GM12878 (cell line): ENCODE data around the gene PRRC2A.

ENCODE experiments used
- BCL3 ChIP-seq: IDR thresholded peaks from 2 replicates; pipeline ENCODE4 v1.6.1; 2011; ENCODE audit warnings: borderline replicate concordance, low read depth, mild to moderate bottlenecking, moderate library complexity, low read length; ENCODE audit not compliant: insufficient read depth, poor library complexity, severe bottlenecking
- CTCF ChIP-seq, 3 experiments: IDR thresholded peaks in 2 of 3; conservative IDR thresholded peaks in 1 of 3; 2 replicates each; pipeline ENCODE4 v1.5.1; 2011; ENCODE audit warnings: low read depth in 3 of 3, low read length in 3 of 3, mild to moderate bottlenecking in 3 of 3, control low read depth in 2 of 3, moderate library complexity in 2 of 3, inconsistent platforms in 1 of 3, mixed read lengths in 1 of 3; ENCODE audit not compliant: control insufficient read depth in 2 of 3, insufficient read depth in 1 of 3; ENCODE audit errors: extremely low read depth in 1 of 3
- EP300 ChIP-seq, 2 experiments: fragments of 150-350 bp in 1 of 2; IDR thresholded peaks; 2 replicates each; pipeline ENCODE4 v1.6.1; 2011 to 2012; ENCODE audit warnings: low read depth in 2 of 2, low read length in 2 of 2, borderline replicate concordance in 1 of 2, improper control_type of control experiment in 1 of 2, inconsistent platforms in 1 of 2; ENCODE audit not compliant: control insufficient read depth in 1 of 2
- JUND ChIP-seq: IDR thresholded peaks from 2 replicates; pipeline ENCODE4 v1.6.1; 2012; ENCODE audit warnings: low read depth, mild to moderate bottlenecking, low read length, improper control_type of control experiment, moderate library complexity
- KAT2A ChIP-seq: conservative IDR thresholded peaks from 2 replicates; pipeline ENCODE4 v1.6.1; 2011; ENCODE audit warnings: low read depth, low read length; ENCODE audit not compliant: control insufficient read depth
- SP1 ChIP-seq: IDR thresholded peaks from one replicate; pipeline ENCODE4 v1.6.1; 2011; ENCODE audit warnings: low read depth, low read length

- no peak for TF ChIP-seq CTCF (IDR thresholded peaks at IDR 0.05 in 2 of 3, conservative IDR thresholded peaks at IDR 0.05 in 1 of 3; ENCODE audit: control insufficient read depth in 2 of 3, extremely low read depth in 1 of 3, insufficient read depth in 1 of 3, low read depth in 3 of 3, low read length in 3 of 3)
- no peak for TF ChIP-seq KAT2A
- no peak for TF ChIP-seq EP300 (IDR thresholded peaks at IDR 0.05; ENCODE audit: borderline replicate concordance in 1 of 2, control insufficient read depth in 1 of 2, low read depth in 2 of 2, low read length in 2 of 2)
- TF ChIP-seq SP1, result no peak
- TF ChIP-seq JUND, result no peak
- TF ChIP-seq BCL3, result no peak
Measured at GRCh38 chr6:31607317-31607716, 13.2 kb upstream of the PRRC2A start.
